Spleen (tissue), 7 donors: ENCODE measurements around the gene TRAPPC6A.

Experiments used
- CTCF ChIP-seq, 11 experiments: fragments of 200-600 bp in 7 of 11; fragments of 450-650 bp in 4 of 11; sonication (generic) in 4 of 11; IDR thresholded peaks in 8 of 11; conservative IDR thresholded peaks in 3 of 11; 1 replicate in 7 of 11; 2 replicates in 4 of 11; pipeline versions ENCODE4 v1.4.0 to v1.8.0; 2016 to 2021; ENCODE audit warnings: antibody characterized with exemption in 11 of 11, inconsistent platforms in 4 of 11, mild to moderate bottlenecking in 1 of 11
- POLR2A ChIP-seq, 3 donors: fragments of 450-650 bp; IDR thresholded peaks; one replicate each; pipeline ENCODE4 v1.5.1; 2017; ENCODE audit warnings: antibody characterized with exemption in 3 of 3, mild to moderate bottlenecking in 1 of 3
- POLR2AphosphoS5 ChIP-seq, 3 donors: sonication (generic); formaldehyde crosslinking; IDR thresholded peaks; one replicate each; pipeline ENCODE4 v1.5.1; 2017; ENCODE audit warnings: antibody characterized with exemption in 3 of 3
- donor health status: DM: no; HTN: no; CAD: no; lungs with moderate emphysema.
- donor health status: DM: no; HTN: no; CAD: no.
- donor health status: DM: no; HTN: no; CAD: no.

- TF ChIP-seq POLR2AphosphoS5 (IDR thresholded peaks at IDR 0.05) (no peak), CTCF (IDR thresholded peaks at IDR 0.05 in 8 of 11, conservative IDR thresholded peaks at IDR 0.05 in 3 of 11) (no peak), POLR2A (IDR thresholded peaks at IDR 0.05) (no peak)
Observed at GRCh38 chr19:45184115-45184514, 6.1 kb upstream of the TRAPPC6A start.
